GM12872 (cell line): ENCODE measurements around the gene CTNNA2.

ENCODE experiments used
- TF ChIP-seq, protein P1 (sequence below): IDR thresholded peaks from 3 replicates; pipeline ENCODE4 v1.5.1; 2011; ENCODE audit warnings: low read depth, mild to moderate bottlenecking, low read length, moderate library complexity; ENCODE audit not compliant: insufficient read depth

The CTNNA2 gene

GRCh38 chr2:80546766-80547165, 1033.9 kb downstream of the CTNNA2 start:
- TF ChIP-seq, protein P1, sequence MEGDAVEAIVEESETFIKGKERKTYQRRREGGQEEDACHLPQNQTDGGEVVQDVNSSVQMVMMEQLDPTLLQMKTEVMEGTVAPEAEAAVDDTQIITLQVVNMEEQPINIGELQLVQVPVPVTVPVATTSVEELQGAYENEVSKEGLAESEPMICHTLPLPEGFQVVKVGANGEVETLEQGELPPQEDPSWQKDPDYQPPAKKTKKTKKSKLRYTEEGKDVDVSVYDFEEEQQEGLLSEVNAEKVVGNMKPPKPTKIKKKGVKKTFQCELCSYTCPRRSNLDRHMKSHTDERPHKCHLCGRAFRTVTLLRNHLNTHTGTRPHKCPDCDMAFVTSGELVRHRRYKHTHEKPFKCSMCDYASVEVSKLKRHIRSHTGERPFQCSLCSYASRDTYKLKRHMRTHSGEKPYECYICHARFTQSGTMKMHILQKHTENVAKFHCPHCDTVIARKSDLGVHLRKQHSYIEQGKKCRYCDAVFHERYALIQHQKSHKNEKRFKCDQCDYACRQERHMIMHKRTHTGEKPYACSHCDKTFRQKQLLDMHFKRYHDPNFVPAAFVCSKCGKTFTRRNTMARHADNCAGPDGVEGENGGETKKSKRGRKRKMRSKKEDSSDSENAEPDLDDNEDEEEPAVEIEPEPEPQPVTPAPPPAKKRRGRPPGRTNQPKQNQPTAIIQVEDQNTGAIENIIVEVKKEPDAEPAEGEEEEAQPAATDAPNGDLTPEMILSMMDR = no peak

DNA sequence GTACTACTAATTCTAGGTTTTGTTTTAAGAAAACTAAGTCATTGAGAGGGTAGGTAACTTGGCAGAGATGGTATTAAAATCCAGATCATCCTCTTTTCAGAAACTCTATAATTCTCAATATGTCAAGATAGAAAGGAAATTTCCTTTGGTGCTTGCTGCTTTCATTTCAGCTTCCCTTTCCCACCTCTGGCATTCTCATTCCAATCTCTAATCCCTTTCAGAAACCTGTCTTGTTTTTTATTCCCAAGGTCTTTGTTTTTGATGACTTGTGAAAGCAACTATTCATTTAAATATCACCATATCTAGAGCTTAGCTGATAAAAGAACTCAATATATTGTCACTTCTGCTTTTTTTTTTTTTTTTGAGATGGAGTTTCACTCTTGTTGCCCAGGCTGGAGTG, 1034.5 kb downstream of the CTNNA2 start:
- TF ChIP-seq, protein P1 = no peak

- TF ChIP-seq, protein P1 = no peak
These were observed 1035.6 kb downstream of the CTNNA2 start for GRCh38 chr2:80548469-80548868.

DNA sequence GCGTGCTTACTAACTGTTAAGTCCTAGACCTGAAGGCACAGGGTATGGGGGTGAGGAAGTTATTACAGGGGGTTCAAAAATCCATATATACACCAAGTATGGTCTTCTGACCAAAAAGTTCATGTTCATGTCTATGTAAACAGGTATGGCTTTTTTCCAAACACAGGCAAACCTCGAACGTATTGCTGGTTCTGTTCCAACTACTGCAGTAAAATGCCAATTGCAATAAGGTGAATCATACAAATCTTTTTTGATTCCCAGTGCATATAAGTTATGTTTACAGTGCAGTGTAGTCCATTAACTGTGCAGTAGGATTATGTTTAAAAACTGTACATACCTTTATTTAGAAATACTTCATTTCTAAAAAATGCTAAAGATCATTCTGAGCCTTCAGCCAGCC, 1037.0 kb downstream of the CTNNA2 start:
- TF ChIP-seq, protein P1 = no peak

GRCh38 chr2:80560326-80560725, 1047.5 kb downstream of the CTNNA2 start:
- TF ChIP-seq, protein P1 = no peak

- TF ChIP-seq, protein P1 = no peak
These were observed 1055.2 kb downstream of the CTNNA2 start for GRCh38 chr2:80568011-80568410.

GRCh38 chr2:80573167-80573566, 1060.3 kb downstream of the CTNNA2 start:
- TF ChIP-seq, protein P1 = no peak

GRCh38 chr2:80573950-80574349, 1061.1 kb downstream of the CTNNA2 start:
- TF ChIP-seq, protein P1 = no peak
